HG03095 (cell line): ENCODE results near the gene SMG6.

Source experiments
- ATAC-seq: cut with Tn5 transposase; IDR thresholded peaks from one replicate; pipeline ENCODE4 v1.9.1; 2021; ENCODE audit warnings: moderate library complexity; ENCODE audit not compliant: unreplicated experiment

SMG6 gene

GRCh38 chr17:2053380-2054261, 250.0 kb downstream of the SMG6 start:
- no peak for ATAC-seq

- ATAC-seq: no peak
Observed at GRCh38 chr17:2051933-2052559, 251.5 kb downstream of the SMG6 start.

GRCh38 chr17:2051061-2051932, 252.3 kb downstream of the SMG6 start:
- no peak for ATAC-seq

- ATAC-seq: no peak
Observed at GRCh38 chr17:2050300-2051060, 253.1 kb downstream of the SMG6 start.

GRCh38 chr17:2049333-2050299, 254.0 kb downstream of the SMG6 start:
- peak; percentile 37 for ATAC-seq

- no peak for ATAC-seq
Observed at GRCh38 chr17:2048805-2049204, 254.8 kb downstream of the SMG6 start.

- no peak for ATAC-seq
Observed at GRCh38 chr17:2047590-2047989, 256.0 kb downstream of the SMG6 start.

- no peak for ATAC-seq
Observed at GRCh38 chr17:2044263-2044894, 259.2 kb downstream of the SMG6 start.

- ATAC-seq: no peak
Observed at GRCh38 chr17:2043785-2044184, 259.8 kb downstream of the SMG6 start.

GRCh38 chr17:2042933-2043332, 260.7 kb downstream of the SMG6 start:
- ATAC-seq: no peak

- ATAC-seq: no peak
Observed at GRCh38 chr17:2042390-2042847, 261.2 kb downstream of the SMG6 start.

GRCh38 chr17:2041561-2042389, 261.8 kb downstream of the SMG6 start, which contains the start of gene OVCA2:
Gene OVCA2 (plus strand): TSS chr17:2042022. CDS start chr17:2042048, 26 bp downstream.
- peak; percentile 86 for ATAC-seq

GRCh38 chr17:2040942-2041560, 262.5 kb downstream of the SMG6 start:
- no peak for ATAC-seq

GRCh38 chr17:2040219-2040827, 263.3 kb downstream of the SMG6 start:
- ATAC-seq: no peak

- no peak for ATAC-seq
Observed at GRCh38 chr17:2037155-2037554, 266.4 kb downstream of the SMG6 start.

GRCh38 chr17:2035541-2036488, 267.8 kb downstream of the SMG6 start:
- no peak for ATAC-seq
